ENCODE data around the gene PRKCE. TPM values are rescaled to one million over a fixed set of nuclear protein-coding genes. Genes with fewer than 3 reads are reported as not detected.

Gene PRKCE
- total RNA-seq, result 13.2 and 19.0 TPM in 2 replicates

GRCh38 chr2:45651415-45652089, at the start of gene PRKCE:
TSS of gene PRKCE (plus strand) at chr2:45651675.

DNA sequence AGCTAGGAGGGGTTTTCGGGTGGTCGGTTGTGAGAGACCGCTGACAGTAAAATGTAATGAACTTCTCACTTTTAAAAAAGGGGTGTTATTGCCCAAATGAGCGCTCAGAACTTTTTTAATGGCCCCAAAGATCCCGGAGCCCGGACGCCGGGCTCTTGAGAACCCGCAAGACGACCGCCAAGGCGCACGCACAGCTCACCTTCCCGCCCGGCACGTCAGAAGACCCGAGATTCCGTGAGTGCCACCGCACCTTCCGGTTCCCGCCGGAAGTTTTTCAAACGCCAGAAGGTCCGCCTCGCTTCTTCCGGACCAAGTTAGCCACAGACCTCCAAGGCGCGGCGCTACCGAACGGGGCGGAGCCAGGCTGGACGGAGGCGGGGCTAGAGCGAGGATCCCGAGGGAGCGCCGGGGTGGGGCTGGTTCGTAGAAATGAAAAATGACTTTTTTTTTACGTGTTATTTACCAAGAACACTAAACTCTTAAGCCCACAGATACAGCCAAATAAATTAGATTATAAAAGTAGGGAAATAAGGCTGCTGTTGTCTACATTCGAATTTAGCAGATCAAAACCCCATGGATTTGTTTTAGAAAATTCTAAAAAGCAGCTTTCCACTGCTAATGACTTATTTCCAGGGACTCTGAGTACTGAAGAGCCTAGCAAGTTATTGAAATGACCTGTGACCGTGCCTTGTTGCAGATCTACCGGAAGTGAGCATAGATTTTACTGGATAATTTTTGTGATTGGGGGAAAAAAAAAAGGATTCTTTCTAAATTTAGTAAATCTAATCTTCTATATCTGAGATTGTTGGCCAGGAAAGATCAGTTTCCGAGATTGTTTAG, 40.2 kb upstream of the PRKCE start, which contains the start of gene SRBD1:
SRBD1 (minus strand) TSS at position 248 of the 840 bp plus-strand sequence. CDS start 5,826 bp downstream, outside the sequence.

Other genes starting within 250 kb of the PRKCE start
- gene SRBD1, start 40.4 kb upstream of the PRKCE start, total RNA-seq, result 13.6 and 27.9 TPM in 2 replicates